GM23338 (cell line): ENCODE measurements around the gene GPR158. TPM values are rescaled to one million over a fixed set of nuclear protein-coding genes. Genes with fewer than 3 reads are reported as not detected.

Experiments
- ATAC-seq: fragments of 200-7000 bp; cut with Tn5 transposase; 3 replicates; pipeline ENCODE4 v1.9.1; 2020
- DNase-seq: peaks from one replicate; pipeline ENCODE4 v3.0.0-alpha.2; 2015; ENCODE audit warnings: low spot score
- H2AFZ ChIP-seq: fragments of 200-600 bp; sonication (generic); 2 replicates; pipeline ENCODE4 v1.8.0; 2016; ENCODE audit warnings: antibody characterized with exemption, mild to moderate bottlenecking, moderate library complexity
- H3F3A ChIP-seq: fragments of 200-600 bp; sonication (generic); replicated peaks from 2 replicates; pipeline ENCODE4 v1.8.0; 2017; ENCODE audit warnings: antibody characterized with exemption, mixed run types, low read depth
- H3K27ac ChIP-seq: fragments of 200-600 bp; sonication (generic); 2 replicates; pipeline ENCODE4 v1.6.1; 2016; ENCODE audit warnings: low read depth
- H3K27me3 ChIP-seq: fragments of 200-600 bp; sonication (generic); 2 replicates; pipeline ENCODE4 v1.8.0; 2016; ENCODE audit warnings: mild to moderate bottlenecking, mixed run types, moderate library complexity; ENCODE audit not compliant: insufficient read depth
- H3K36me3 ChIP-seq: fragments of 200-600 bp; sonication (generic); 2 replicates; pipeline ENCODE4 v1.8.0; 2016; ENCODE audit warnings: mild to moderate bottlenecking; ENCODE audit not compliant: insufficient read depth
- H3K4me1 ChIP-seq: fragments of 200-600 bp; sonication (generic); 2 replicates; pipeline ENCODE4 v1.8.0; 2016; ENCODE audit warnings: mild to moderate bottlenecking, moderate library complexity; ENCODE audit not compliant: insufficient read depth
- H3K4me2 ChIP-seq: fragments of 200-600 bp; sonication (generic); 2 replicates; pipeline ENCODE4 v1.7.1; 2017; ENCODE audit warnings: mixed run types
- H3K4me3 ChIP-seq: fragments of 200-600 bp; sonication (generic); 2 replicates; pipeline ENCODE4 v1.6.1; 2016; ENCODE audit warnings: mixed run types
- H3K79me2 ChIP-seq: fragments of 200-600 bp; sonication (generic); replicated peaks from 2 replicates; pipeline ENCODE4 v1.8.0; 2017; ENCODE audit warnings: mild to moderate bottlenecking; ENCODE audit not compliant: insufficient read depth
- H3K9me2 ChIP-seq: fragments of 200-600 bp; sonication (generic); 2 replicates; pipeline ENCODE4 v1.8.0; 2017; ENCODE audit not compliant: insufficient read depth
- H4K20me1 ChIP-seq: fragments of 200-600 bp; sonication (generic); replicated peaks from 2 replicates; pipeline ENCODE4 v1.8.0; 2017; ENCODE audit warnings: mild to moderate bottlenecking; ENCODE audit not compliant: insufficient read depth
- H3K27ac Mint-ChIP-seq: 2 replicates; pipeline ENCODE4 v1.8.0; 2020; ENCODE audit warnings: inconsistent platforms, mild to moderate bottlenecking, moderate library complexity, mixed read lengths
- H3K27me3 Mint-ChIP-seq: 3 replicates; pipeline ENCODE4 v1.8.0; 2022; ENCODE audit warnings: low read depth, mild to moderate bottlenecking, moderate library complexity, mixed read lengths, inconsistent platforms; ENCODE audit not compliant: insufficient read depth, poor library complexity
- H3K36me3 Mint-ChIP-seq: 3 replicates; pipeline ENCODE4 v1.8.0; 2021; ENCODE audit warnings: low read depth, mild to moderate bottlenecking, inconsistent platforms, moderate library complexity, mixed read lengths
- H3K4me1 Mint-ChIP-seq: 3 replicates; pipeline ENCODE4 v1.8.0; 2020; ENCODE audit warnings: mild to moderate bottlenecking, inconsistent platforms, mixed read lengths
- H3K4me3 Mint-ChIP-seq: 3 replicates; pipeline ENCODE4 v1.8.0; 2021; ENCODE audit warnings: moderate library complexity, mild to moderate bottlenecking, inconsistent platforms, mixed read lengths
- H3K9me3 Mint-ChIP-seq: 3 replicates; pipeline ENCODE4 v1.8.0; 2020; ENCODE audit warnings: moderate library complexity, mild to moderate bottlenecking, inconsistent platforms, mixed read lengths
- CREB1 ChIP-seq: fragments of 250-450 bp; sonication (Bioruptor Pico); IDR thresholded peaks from 2 replicates; pipeline ENCODE4 v1.5.0; 2020; ENCODE audit warnings: low read depth, mild to moderate bottlenecking, moderate library complexity
- EZH2 ChIP-seq: fragments of 200-600 bp; sonication (generic); IDR thresholded peaks from one replicate; pipeline ENCODE4 v1.8.0; 2017; ENCODE audit warnings: antibody characterized with exemption, mild to moderate bottlenecking, low read depth; ENCODE audit not compliant: unreplicated experiment
- STAT1 ChIP-seq: IDR thresholded peaks from one replicate; pipeline ENCODE4 v1.6.1; 2016; ENCODE audit warnings: antibody characterized with exemption; ENCODE audit not compliant: unreplicated experiment
- ZNF114 ChIP-seq: fragments of 250-450 bp; sonication (Bioruptor Pico); IDR thresholded peaks from 2 replicates; pipeline ENCODE4 v1.5.0; 2020; ENCODE audit warnings: mild to moderate bottlenecking, moderate library complexity
- polyA plus RNA-seq: library from polyadenylated mRNA; unstranded; fragments of >200 nt; fragmentation: Nextera tagmentation; extraction: Ambion mirVana; gene quantifications from 2 replicates; pipeline ENCODE4 v1.2.1, GENCODE V29; 2016
- total RNA-seq: library from RNA; depleted of rRNA; stranded (reverse); fragments of >200 nt; shearing (Covaris generic); gene quantifications from 2 replicates; pipeline ENCODE4 v1.2.3, GENCODE V29; 2014
- TF ChIP-seq, protein P1 (sequence below): IDR thresholded peaks from one replicate; pipeline ENCODE4 v1.6.1; 2018; ENCODE audit warnings: antibody characterized with exemption; ENCODE audit not compliant: unreplicated experiment
- TF ChIP-seq, protein P2 (sequence below): fragments of 250-450 bp; sonication (Bioruptor Pico); IDR thresholded peaks from 2 replicates; pipeline ENCODE4 v1.5.0; 2020; ENCODE audit warnings: mild to moderate bottlenecking, moderate library complexity
- TF ChIP-seq, protein P3 (sequence below): IDR thresholded peaks from 2 replicates; pipeline ENCODE4 v1.6.1; 2016; ENCODE audit warnings: antibody characterized with exemption
- TF ChIP-seq, protein P4 (sequence below), 2 experiments: fragments of 200-600 bp in 1 of 2; sonication (generic) in 1 of 2; conservative IDR thresholded peaks; 2 replicates each; pipeline versions ENCODE4 v1.5.1 to v1.6.1; 2016 to 2017; ENCODE audit warnings: antibody characterized with exemption in 2 of 2, low read depth in 2 of 2, mild to moderate bottlenecking in 2 of 2, moderate library complexity in 1 of 2

The GPR158 gene
- total and polyA plus RNA-seq, 2 experiments from 2014 or later = 0.13 to 1.5 TPM

DNA sequence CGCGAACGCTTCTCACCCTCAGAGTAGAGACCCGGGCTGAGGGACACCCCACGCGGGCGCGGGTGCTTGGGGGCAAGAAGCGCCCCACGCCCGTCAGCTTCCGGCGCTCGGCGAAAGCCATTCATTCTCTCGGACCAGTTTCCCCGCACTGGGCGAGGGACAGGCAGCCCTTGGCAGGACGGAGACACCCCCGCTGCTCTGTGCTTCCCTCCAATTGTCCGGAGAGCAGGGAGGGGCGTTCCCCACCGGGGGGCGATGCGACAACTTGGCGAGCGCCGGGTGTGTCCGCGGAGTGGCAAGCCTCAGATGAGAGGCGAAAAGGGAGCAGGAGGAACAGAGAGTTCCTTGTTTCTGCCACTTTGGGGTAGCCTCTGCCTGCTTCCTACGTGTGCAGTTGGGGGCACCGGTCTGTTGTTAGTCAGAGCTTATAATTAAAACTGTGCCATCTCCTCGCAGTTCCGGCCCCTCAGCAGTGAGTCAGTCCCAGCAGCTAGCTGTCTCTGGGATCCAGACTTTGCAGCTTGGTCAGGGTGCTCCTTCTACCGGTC lies 1.7 kb downstream of the GPR158 start (continued):
- TF ChIP-seq, protein P1, sequence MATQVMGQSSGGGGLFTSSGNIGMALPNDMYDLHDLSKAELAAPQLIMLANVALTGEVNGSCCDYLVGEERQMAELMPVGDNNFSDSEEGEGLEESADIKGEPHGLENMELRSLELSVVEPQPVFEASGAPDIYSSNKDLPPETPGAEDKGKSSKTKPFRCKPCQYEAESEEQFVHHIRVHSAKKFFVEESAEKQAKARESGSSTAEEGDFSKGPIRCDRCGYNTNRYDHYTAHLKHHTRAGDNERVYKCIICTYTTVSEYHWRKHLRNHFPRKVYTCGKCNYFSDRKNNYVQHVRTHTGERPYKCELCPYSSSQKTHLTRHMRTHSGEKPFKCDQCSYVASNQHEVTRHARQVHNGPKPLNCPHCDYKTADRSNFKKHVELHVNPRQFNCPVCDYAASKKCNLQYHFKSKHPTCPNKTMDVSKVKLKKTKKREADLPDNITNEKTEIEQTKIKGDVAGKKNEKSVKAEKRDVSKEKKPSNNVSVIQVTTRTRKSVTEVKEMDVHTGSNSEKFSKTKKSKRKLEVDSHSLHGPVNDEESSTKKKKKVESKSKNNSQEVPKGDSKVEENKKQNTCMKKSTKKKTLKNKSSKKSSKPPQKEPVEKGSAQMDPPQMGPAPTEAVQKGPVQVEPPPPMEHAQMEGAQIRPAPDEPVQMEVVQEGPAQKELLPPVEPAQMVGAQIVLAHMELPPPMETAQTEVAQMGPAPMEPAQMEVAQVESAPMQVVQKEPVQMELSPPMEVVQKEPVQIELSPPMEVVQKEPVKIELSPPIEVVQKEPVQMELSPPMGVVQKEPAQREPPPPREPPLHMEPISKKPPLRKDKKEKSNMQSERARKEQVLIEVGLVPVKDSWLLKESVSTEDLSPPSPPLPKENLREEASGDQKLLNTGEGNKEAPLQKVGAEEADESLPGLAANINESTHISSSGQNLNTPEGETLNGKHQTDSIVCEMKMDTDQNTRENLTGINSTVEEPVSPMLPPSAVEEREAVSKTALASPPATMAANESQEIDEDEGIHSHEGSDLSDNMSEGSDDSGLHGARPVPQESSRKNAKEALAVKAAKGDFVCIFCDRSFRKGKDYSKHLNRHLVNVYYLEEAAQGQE = peak; percentile 11

DNA sequence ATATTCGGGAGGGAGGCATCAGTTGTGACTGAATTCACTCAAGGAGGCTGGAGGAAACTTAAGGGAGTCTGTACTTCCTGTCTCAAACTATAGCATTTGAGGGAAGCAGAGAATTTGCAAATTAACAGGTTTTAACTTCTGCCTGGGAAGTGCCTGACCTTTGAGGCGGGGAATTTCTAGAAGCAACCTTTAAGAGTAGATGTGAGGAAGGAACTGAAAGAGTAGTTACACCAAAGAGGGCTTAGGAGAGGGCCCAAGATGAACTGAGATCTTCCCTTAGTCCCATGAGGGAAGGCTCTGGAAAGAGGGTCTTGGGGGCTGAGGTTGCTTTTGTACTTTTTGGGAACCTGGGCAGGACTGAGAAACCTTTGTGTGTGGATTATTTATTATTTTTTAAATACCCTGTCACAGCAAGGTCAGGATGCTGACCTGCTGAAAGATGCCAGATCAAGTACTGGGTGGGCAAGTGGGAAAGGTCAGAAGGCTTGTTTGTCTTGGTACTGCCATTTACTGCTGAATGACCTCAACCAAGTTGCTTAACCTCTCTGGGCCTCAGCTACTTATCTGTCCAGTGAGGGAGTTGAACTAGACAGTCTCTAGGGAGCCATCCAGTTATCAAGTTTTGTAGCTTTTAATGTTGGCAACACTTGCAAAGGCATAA lies 2.4 kb downstream of the GPR158 start:
- ATAC-seq = no peak
- no peak for DNase-seq
- H3K79me2 ChIP-seq = no peaks in the 10 kb centered on the region
- H3K4me1 Mint-ChIP-seq = peaks cover 11% of the 10 kb centered on the region
- peaks cover 6% of the 10 kb centered on the region for H3K4me1 ChIP-seq
- peaks cover 22% of the 10 kb centered on the region for H3K27me3 Mint-ChIP-seq
- no peaks in the 10 kb centered on the region for H3K36me3 Mint-ChIP-seq
- no peak overlapping the region for H3K27ac ChIP-seq
- H3F3A ChIP-seq = no peaks in the 10 kb centered on the region
- no peaks in the 10 kb centered on the region; the same call in 2 of the 3 replicates for H3K9me3 Mint-ChIP-seq
- H3K9me2 ChIP-seq = no peaks in the 10 kb centered on the region
- no peak overlapping the region for H3K27ac Mint-ChIP-seq
- peak overlapping the region; percentile 99 for H2AFZ ChIP-seq
- peaks cover 54% of the 10 kb centered on the region for H3K27me3 ChIP-seq
- H3K36me3 ChIP-seq = no peaks in the 10 kb centered on the region
- peak overlapping the region; percentile 86 for H3K4me3 Mint-ChIP-seq
- peak overlapping the region; percentile 91 for H3K4me3 ChIP-seq
- peak overlapping the region; percentile 98 for H3K4me2 ChIP-seq
- H4K20me1 ChIP-seq = 0 out of 2 replicates have a peak, but pooled peaks cover 7% of the 10 kb centered on the region
- TF ChIP-seq EZH2 (no peak), ZNF114 (CRISPR knock-in tag) (no peak), STAT1 (no peak), CREB1 (CRISPR knock-in tag) (no peak)
- TF ChIP-seq, protein P2, sequence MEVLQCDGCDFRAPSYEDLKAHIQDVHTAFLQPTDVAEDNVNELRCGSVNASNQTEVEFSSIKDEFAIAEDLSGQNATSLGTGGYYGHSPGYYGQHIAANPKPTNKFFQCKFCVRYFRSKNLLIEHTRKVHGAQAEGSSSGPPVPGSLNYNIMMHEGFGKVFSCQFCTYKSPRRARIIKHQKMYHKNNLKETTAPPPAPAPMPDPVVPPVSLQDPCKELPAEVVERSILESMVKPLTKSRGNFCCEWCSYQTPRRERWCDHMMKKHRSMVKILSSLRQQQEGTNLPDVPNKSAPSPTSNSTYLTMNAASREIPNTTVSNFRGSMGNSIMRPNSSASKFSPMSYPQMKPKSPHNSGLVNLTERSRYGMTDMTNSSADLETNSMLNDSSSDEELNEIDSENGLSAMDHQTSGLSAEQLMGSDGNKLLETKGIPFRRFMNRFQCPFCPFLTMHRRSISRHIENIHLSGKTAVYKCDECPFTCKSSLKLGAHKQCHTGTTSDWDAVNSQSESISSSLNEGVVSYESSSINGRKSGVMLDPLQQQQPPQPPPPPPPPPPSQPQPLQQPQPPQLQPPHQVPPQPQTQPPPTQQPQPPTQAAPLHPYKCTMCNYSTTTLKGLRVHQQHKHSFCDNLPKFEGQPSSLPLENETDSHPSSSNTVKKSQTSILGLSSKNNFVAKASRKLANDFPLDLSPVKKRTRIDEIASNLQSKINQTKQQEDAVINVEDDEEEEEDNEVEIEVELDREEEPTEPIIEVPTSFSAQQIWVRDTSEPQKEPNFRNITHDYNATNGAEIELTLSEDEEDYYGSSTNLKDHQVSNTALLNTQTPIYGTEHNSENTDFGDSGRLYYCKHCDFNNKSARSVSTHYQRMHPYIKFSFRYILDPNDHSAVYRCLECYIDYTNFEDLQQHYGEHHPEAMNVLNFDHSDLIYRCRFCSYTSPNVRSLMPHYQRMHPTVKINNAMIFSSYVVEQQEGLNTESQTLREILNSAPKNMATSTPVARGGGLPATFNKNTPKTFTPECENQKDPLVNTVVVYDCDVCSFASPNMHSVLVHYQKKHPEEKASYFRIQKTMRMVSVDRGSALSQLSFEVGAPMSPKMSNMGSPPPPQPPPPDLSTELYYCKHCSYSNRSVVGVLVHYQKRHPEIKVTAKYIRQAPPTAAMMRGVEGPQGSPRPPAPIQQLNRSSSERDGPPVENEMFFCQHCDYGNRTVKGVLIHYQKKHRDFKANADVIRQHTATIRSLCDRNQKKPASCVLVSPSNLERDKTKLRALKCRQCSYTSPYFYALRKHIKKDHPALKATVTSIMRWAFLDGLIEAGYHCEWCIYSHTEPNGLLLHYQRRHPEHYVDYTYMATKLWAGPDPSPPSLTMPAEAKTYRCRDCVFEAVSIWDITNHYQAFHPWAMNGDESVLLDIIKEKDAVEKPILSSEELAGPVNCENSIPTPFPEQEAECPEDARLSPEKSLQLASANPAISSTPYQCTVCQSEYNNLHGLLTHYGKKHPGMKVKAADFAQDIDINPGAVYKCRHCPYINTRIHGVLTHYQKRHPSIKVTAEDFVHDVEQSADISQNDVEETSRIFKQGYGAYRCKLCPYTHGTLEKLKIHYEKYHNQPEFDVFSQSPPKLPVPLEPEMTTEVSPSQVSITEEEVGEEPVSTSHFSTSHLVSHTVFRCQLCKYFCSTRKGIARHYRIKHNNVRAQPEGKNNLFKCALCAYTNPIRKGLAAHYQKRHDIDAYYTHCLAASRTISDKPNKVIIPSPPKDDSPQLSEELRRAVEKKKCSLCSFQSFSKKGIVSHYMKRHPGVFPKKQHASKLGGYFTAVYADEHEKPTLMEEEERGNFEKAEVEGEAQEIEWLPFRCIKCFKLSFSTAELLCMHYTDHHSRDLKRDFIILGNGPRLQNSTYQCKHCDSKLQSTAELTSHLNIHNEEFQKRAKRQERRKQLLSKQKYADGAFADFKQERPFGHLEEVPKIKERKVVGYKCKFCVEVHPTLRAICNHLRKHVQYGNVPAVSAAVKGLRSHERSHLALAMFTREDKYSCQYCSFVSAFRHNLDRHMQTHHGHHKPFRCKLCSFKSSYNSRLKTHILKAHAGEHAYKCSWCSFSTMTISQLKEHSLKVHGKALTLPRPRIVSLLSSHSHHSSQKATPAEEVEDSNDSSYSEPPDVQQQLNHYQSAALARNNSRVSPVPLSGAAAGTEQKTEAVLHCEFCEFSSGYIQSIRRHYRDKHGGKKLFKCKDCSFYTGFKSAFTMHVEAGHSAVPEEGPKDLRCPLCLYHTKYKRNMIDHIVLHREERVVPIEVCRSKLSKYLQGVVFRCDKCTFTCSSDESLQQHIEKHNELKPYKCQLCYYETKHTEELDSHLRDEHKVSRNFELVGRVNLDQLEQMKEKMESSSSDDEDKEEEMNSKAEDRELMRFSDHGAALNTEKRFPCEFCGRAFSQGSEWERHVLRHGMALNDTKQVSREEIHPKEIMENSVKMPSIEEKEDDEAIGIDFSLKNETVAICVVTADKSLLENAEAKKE (CRISPR knock-in tag) = no peak
- TF ChIP-seq, protein P3, sequence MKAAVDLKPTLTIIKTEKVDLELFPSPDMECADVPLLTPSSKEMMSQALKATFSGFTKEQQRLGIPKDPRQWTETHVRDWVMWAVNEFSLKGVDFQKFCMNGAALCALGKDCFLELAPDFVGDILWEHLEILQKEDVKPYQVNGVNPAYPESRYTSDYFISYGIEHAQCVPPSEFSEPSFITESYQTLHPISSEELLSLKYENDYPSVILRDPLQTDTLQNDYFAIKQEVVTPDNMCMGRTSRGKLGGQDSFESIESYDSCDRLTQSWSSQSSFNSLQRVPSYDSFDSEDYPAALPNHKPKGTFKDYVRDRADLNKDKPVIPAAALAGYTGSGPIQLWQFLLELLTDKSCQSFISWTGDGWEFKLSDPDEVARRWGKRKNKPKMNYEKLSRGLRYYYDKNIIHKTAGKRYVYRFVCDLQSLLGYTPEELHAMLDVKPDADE = no peak
- TF ChIP-seq, protein P4, sequence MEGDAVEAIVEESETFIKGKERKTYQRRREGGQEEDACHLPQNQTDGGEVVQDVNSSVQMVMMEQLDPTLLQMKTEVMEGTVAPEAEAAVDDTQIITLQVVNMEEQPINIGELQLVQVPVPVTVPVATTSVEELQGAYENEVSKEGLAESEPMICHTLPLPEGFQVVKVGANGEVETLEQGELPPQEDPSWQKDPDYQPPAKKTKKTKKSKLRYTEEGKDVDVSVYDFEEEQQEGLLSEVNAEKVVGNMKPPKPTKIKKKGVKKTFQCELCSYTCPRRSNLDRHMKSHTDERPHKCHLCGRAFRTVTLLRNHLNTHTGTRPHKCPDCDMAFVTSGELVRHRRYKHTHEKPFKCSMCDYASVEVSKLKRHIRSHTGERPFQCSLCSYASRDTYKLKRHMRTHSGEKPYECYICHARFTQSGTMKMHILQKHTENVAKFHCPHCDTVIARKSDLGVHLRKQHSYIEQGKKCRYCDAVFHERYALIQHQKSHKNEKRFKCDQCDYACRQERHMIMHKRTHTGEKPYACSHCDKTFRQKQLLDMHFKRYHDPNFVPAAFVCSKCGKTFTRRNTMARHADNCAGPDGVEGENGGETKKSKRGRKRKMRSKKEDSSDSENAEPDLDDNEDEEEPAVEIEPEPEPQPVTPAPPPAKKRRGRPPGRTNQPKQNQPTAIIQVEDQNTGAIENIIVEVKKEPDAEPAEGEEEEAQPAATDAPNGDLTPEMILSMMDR (conservative IDR thresholded peaks at IDR 0.05; ENCODE audit: low read depth in 2 of 2) = no peak
